Tibial nerve (tissue), 4 donors: Measurements from ENCODE around the gene ASXL3.

ENCODE experiments used
- EP300 ChIP-seq, 2 donors: sonication (generic); formaldehyde crosslinking; IDR thresholded peaks; one replicate each; pipeline ENCODE4 v1.6.1; 2017; ENCODE audit warnings: antibody characterized with exemption in 2 of 2, mild to moderate bottlenecking in 1 of 2
- POLR2A ChIP-seq, 2 donors: fragments of 450-650 bp; IDR thresholded peaks; one replicate each; pipeline ENCODE4 v1.6.1; 2017; ENCODE audit warnings: antibody characterized with exemption in 2 of 2, mild to moderate bottlenecking in 2 of 2, moderate library complexity in 2 of 2
- TF ChIP-seq, protein P1 (sequence below), 5 experiments: fragments of 200-600 bp in 3 of 5; fragments of 450-650 bp in 2 of 5; sonication (generic) in 3 of 5; IDR thresholded peaks; one replicate each; pipeline ENCODE4 v1.5.1; 2016 to 2019; ENCODE audit warnings: antibody characterized with exemption in 5 of 5, mild to moderate bottlenecking in 3 of 5, moderate library complexity in 2 of 5

DNA sequence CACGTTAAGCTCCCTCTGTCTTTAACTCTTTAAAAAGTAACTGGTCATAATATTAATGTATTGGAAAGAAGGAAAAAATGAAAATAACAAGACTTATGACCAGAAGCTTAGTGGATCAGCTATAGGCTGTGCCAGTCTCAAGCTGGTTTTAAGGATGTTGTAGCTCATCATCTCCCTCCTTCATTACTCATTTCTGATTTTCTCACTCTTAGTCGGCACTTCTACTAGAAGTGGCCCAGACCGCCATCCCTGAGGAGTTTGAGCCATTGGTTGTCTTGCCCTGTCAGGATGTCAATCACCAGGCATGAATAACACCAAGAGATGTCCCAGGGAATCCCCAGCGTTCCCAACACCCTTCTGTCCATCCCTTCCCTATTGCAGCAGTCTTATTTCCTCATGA, 151.5 kb downstream of the ASXL3 start:
- TF ChIP-seq, protein P1, sequence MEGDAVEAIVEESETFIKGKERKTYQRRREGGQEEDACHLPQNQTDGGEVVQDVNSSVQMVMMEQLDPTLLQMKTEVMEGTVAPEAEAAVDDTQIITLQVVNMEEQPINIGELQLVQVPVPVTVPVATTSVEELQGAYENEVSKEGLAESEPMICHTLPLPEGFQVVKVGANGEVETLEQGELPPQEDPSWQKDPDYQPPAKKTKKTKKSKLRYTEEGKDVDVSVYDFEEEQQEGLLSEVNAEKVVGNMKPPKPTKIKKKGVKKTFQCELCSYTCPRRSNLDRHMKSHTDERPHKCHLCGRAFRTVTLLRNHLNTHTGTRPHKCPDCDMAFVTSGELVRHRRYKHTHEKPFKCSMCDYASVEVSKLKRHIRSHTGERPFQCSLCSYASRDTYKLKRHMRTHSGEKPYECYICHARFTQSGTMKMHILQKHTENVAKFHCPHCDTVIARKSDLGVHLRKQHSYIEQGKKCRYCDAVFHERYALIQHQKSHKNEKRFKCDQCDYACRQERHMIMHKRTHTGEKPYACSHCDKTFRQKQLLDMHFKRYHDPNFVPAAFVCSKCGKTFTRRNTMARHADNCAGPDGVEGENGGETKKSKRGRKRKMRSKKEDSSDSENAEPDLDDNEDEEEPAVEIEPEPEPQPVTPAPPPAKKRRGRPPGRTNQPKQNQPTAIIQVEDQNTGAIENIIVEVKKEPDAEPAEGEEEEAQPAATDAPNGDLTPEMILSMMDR (IDR thresholded peaks at IDR 0.05): no peak
- TF ChIP-seq POLR2A (IDR thresholded peaks at IDR 0.05) (no peak), EP300 (IDR thresholded peaks at IDR 0.05) (no peak)
